HG03432 (cell line): ENCODE results near the gene COL13A1.

Source experiments
- ATAC-seq: cut with Tn5 transposase; IDR thresholded peaks from one replicate; pipeline ENCODE4 v1.9.1; 2021; ENCODE audit warnings: mild to moderate bottlenecking, moderate library complexity; ENCODE audit not compliant: unreplicated experiment

Gene COL13A1

DNA sequence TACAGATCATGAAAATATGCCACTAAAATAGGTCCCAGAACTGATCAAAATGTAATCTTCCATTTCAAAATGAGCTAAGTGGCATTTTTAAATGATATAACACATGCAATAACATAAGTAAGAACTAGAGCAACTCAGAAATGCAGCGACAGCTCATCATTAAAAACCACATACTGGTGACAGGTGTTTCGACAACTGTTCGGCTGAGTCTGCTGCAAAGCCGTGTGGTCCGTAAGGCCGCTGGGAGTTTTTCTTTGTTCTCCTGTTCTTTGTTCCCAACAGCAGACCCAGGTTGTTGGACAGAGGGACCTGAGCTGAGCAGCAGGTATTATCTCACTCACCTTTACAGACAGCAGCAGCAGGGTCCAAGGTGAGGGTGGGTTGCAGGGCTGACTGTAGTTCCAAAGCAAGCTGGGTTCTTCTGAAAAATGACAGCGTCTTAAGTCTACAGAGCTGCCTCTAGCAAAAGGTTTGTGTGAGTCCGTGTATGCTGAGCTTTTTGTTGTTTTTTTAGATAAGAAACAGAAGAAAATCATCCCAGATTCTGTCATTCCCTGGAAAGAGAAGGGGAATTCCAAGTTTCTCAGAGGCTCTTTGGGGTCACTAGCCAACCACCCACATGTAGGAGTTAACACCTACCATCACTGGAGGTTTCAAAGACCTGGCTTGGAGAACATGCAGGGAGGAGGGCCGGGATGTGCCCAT, 205.6 kb downstream of the COL13A1 start:
- no peak for ATAC-seq
